ENCODE measurements around the gene FMN1.

Gene FMN1

GRCh38 chr15:33009603-33010002 lies 184.9 kb downstream of the FMN1 start:
- DNase-seq = no peak

- no peak for DNase-seq
These were observed 185.5 kb downstream of the FMN1 start for GRCh38 chr15:33009026-33009425.

- DNase-seq = peak; percentile 88
These were observed 186.1 kb downstream of the FMN1 start for GRCh38 chr15:33008284-33008995.

GRCh38 chr15:33007303-33007855 lies 187.1 kb downstream of the FMN1 start:
- peak; percentile 66 for DNase-seq

DNA sequence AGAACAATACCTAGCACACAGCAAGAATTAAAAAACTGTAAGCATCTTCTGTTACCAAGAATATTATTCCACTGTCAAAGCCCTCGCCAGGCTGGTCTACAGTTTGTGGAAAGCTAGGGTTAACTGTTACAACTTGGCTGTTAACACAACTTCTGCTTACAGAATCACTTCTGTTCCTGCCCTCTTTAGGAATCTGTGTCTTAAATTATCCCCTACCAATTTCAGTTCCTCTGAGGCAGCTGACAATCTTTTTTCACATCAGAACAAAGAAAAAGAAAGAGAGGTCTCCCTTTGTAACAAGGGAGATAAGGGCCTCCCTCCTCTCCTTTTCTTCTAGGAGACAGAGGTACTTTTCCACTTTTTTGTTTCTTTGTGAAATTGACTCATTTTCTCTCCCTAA lies 188.9 kb downstream of the FMN1 start:
- DNase-seq = no peak

DNA sequence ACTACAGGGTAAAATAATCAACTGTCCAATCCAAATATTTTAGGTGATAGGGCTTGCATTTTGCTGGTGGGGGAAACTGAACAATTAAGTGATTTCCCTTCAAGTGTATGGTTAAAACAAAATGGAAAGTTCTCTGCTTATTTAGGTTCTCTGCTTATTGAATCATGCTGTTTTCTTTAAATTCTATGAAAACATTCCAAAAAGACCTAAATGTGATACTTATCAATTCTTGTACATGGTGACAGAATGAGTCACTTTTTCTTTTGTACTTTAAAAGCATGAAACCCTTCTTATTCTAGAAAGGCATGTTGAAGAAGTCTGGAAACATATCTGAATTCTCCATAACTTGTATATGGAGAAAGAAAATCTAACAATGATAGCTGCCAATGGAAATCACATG lies 192.6 kb downstream of the FMN1 start:
- DNase-seq = peak; percentile 65

- peak; percentile 58 for DNase-seq
These were observed 195.4 kb downstream of the FMN1 start for GRCh38 chr15:32998979-32999672.

GRCh38 chr15:32998182-32998581 lies 196.3 kb downstream of the FMN1 start:
- no peak for DNase-seq

- DNase-seq = peak; percentile 75
These were observed 199.6 kb downstream of the FMN1 start for GRCh38 chr15:32994810-32995424.

GRCh38 chr15:32993285-32993684 lies 201.2 kb downstream of the FMN1 start:
- peak; percentile 50 for DNase-seq

GRCh38 chr15:32991619-32992111 lies 202.8 kb downstream of the FMN1 start:
- no peak for DNase-seq

GRCh38 chr15:32990071-32990470 lies 204.4 kb downstream of the FMN1 start:
- DNase-seq = no peak

GRCh38 chr15:32987067-32987466 lies 207.4 kb downstream of the FMN1 start:
- DNase-seq = peak; percentile 40

DNA sequence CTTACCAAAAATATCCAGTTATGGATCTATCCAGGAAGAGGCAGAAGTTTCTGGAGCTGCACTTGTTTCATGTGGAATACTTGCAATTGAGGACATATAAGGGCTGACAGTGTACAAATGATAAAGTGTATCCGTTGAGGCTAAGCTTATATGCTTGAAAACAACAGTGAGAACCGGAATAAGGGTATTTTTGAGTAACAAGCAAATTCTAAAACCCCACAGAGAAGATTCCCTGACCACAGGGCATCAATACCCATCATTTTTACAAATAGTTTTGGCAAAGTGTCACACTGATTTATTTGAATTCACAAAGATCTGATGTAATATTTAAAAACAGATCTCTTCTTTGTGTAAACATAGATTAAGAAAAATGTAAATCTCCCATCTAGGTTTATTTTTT lies 208.4 kb downstream of the FMN1 start:
- DNase-seq = no peak

- DNase-seq = no peak
These were observed 210.8 kb downstream of the FMN1 start for GRCh38 chr15:32983679-32984078.

DNA sequence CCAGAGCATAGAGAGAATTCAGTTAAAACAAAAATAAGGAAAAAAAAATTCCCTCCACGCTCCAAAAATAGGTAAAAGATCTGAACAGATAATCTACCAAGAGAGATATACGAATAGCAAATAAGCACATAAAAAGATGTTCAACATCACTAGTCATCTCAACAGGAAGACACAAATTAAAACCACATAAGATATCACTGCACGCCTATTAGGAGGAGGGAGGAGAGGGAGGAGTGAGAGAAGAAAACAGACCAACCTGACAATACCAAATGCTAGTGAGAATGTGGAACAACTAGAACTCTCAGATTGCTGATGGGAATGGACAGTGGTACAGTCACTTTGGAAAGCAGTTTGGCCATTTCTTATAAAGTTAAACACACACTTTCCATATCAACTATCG lies 212.5 kb downstream of the FMN1 start:
- DNase-seq = peak; percentile 71

- DNase-seq = peak; percentile 75
These were observed 213.0 kb downstream of the FMN1 start for GRCh38 chr15:32981536-32981935.

DNA sequence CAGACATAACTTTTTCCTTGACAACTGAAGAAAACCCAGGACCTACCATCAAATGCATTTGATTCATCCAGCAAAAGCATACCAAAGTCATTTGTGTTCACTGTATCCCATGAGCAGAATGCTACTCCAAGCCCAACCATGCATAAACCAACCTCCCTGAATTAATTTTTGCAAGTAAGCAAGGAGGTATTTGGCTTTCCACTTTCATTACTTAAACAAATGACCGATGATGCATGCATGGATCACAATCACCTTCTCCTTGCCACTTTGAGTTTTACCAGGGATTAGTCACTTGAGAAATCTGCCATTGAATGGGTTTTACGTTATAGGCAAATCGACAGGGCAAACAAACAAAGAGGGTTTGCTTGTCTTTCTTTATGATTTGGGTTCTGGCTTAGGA lies 214.8 kb downstream of the FMN1 start:
- DNase-seq = peak; percentile 99

- DNase-seq = no peak
These were observed 217.0 kb downstream of the FMN1 start for GRCh38 chr15:32977506-32977905.

- DNase-seq = peak; percentile 83
These were observed 219.8 kb downstream of the FMN1 start for GRCh38 chr15:32974691-32975090.

- no peak for DNase-seq
These were observed 221.8 kb downstream of the FMN1 start for GRCh38 chr15:32972686-32973085.

DNA sequence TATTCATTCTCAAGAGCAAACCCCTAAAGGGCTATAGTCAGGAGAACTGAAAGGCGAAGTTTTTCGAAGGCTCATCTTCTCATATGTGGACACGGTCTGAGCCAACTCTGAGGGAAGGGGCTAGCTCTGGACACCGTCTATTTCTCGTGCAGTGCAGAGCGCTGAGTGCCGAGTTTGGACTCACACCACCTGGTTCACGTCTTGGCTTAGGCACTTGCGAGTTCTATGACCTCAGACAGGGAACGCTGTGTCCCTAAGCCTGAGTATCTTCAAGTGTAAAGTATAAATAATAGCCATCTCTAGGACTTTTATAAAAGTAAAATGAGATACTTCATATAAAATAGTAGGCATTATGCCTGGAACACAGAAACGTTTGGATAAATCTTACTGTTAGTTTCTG lies 223.7 kb downstream of the FMN1 start:
- no peak for DNase-seq

- no peak for DNase-seq
These were observed 227.0 kb downstream of the FMN1 start for GRCh38 chr15:32967521-32967920.

DNA sequence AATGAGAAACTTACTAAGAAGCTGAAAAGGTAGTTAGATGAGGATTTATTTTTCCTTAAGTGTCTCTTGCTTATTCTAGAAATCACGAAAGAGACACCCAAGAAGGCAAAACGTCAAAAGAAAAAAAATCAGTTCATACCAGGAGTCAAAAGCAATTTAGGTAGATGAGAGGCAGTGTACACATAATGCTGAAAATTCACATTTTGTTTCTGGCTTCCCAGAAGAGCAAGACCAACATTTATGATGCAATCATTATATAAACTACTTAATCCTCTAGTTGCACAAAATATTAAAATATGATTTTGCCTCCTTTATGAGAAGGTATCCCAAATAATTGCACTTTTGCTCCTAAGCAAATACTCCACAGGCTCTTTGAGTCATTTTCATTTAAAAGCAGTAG lies 228.0 kb downstream of the FMN1 start:
- DNase-seq = no peak
